Cardiac septum (tissue), 1 donor: ENCODE results near the gene PARP16. TPM values are rescaled to one million over a fixed set of nuclear protein-coding genes. Genes with fewer than 3 reads are reported as not detected.
A peak's percentile ranks its signal among the peaks of the same experiment; 100 is the strongest.

Experiments
- DNase-seq: peaks from one replicate; pipeline ENCODE4 v3.0.0-alpha.2; 2020; ENCODE audit warnings: low spot score
- intact Hi-C: fragments of 100-400 bp; cut with DNase I; formaldehyde crosslinking; loops from one replicate; pipeline ENCODE4 v1.14.0; 2022
- long read RNA-seq: library from polyadenylated mRNA; unstranded; transcript quantifications from one replicate; pipeline ENCODE4 v2.0.0, GENCODE V29; 2021
- total RNA-seq: library from RNA; stranded (reverse); fragmentation: NEBNext Ultra II Directional; extraction: Animal tissue kit (Norgen Biotek cat#: 25700); gene quantifications from one replicate; pipeline ENCODE4 v1.2.1, GENCODE V29; 2021
- donor health status: DM: no; HTN: no; CAD: no.

The PARP16 gene
- total RNA-seq, result 4.7 TPM
- long read RNA-seq, transcript PARP16-206 (6 exons, 2,343 nt), result major isoform, 7 of 11 reads
- long read RNA-seq, partial matches to known transcripts, result 0 of 11 reads
- long read RNA-seq, other reads (novel, unspliced or antisense), result 2 of 11 reads

- DNase-seq, result peak; percentile 98
- intact Hi-C loops, result loop anchor here (5.0 kb wide), 1 partner anchor 100 kb away; the partner anchor contains the start of gene CLPX
Measured at GRCh38 chr15:65286704-65287519, at the start of gene PARP16. Gene PARP16 (minus strand): TSS chr15:65286883. CDS start chr15:65286426, 457 bp downstream.

- no peak for DNase-seq
- intact Hi-C loops, result no loop called here
Measured at GRCh38 chr15:65335278-65336055, 48.8 kb upstream of the PARP16 start.

GRCh38 chr15:65334586-65335231, 48.0 kb upstream of the PARP16 start:
- DNase-seq, result no peak

GRCh38 chr15:65333856-65334255, 47.2 kb upstream of the PARP16 start:
- DNase-seq, result no peak
- intact Hi-C loops, result no loop called here

More at GRCh38 chr15:65334586-65335231, 48.0 kb upstream of the PARP16 start:
- intact Hi-C loops, result no loop called here

- DNase-seq, result no peak
- intact Hi-C loops, result no loop called here
Measured at GRCh38 chr15:65333148-65333820, 46.6 kb upstream of the PARP16 start.

GRCh38 chr15:65332391-65333147, 45.9 kb upstream of the PARP16 start:
- intact Hi-C loops, result no loop called here

GRCh38 chr15:65331811-65332210, 45.1 kb upstream of the PARP16 start:
- intact Hi-C loops, result no loop called here
- no peak for DNase-seq

More at GRCh38 chr15:65332391-65333147, 45.9 kb upstream of the PARP16 start:
- no peak for DNase-seq

- intact Hi-C loops, result no loop called here
- DNase-seq, result no peak
Measured at GRCh38 chr15:65330934-65331645, 44.4 kb upstream of the PARP16 start.

GRCh38 chr15:65329984-65330735, 43.5 kb upstream of the PARP16 start:
- intact Hi-C loops, result no loop called here
- DNase-seq, result no peak

GRCh38 chr15:65329288-65329983, 42.8 kb upstream of the PARP16 start:
- no peak for DNase-seq
- intact Hi-C loops, result no loop called here

- no peak for DNase-seq
- intact Hi-C loops, result no loop called here
Measured at GRCh38 chr15:65328506-65329287, 42.0 kb upstream of the PARP16 start.

GRCh38 chr15:65327651-65328393, 41.1 kb upstream of the PARP16 start:
- intact Hi-C loops, result no loop called here
- DNase-seq, result no peak

- intact Hi-C loops, result no loop called here
- no peak for DNase-seq
Measured at GRCh38 chr15:65326818-65327217, 40.1 kb upstream of the PARP16 start.

- intact Hi-C loops, result no loop called here
Measured at GRCh38 chr15:65326117-65326526, 39.4 kb upstream of the PARP16 start.

GRCh38 chr15:65323071-65323511, 36.4 kb upstream of the PARP16 start:
- DNase-seq, result peak; percentile 83
- intact Hi-C loops, result no loop called here

More at GRCh38 chr15:65326117-65326526, 39.4 kb upstream of the PARP16 start:
- DNase-seq, result no peak
